SHP77 treated with DMSO at 0.1 percent for 48 hours (cell line): ENCODE data around the gene SMAD3.

Experiments
- DNase-seq: peaks from one replicate; lab custom pipeline; 2025; lab: John Stamatoyannopoulos, UW

The SMAD3 gene

DNA sequence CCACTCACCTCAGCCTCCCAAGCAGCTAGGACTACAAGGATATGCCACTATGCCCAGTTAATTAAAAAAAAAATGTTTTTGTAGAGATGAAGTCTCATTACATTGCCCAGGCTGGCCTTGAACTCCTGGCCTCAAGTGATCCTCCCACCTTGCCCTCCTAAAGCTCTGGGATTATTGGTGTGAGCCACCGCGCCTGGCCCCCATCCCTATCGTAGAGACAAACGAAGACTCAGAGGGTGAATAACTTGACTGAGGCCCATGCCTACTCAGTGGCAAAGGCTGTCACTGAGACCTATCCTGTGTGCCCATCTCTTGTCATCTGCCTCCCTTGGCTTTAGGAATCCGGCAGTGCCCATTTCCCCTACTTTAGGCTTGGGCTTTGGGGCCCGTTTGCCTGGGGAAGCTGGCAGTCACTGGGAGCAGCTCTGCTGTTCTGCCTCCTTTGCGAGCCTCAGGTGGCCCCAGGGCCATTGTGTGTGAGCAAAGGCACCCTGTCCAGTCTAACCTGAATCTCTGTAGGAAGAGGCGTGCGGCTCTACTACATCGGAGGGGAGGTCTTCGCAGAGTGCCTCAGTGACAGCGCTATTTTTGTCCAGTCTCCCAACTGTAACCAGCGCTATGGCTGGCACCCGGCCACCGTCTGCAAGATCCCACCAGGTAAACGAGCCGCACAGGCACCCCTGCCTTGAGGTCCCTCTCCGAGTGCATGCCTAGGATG lies 119.0 kb downstream of the SMAD3 start:
- DNase-seq: no peak

DNA sequence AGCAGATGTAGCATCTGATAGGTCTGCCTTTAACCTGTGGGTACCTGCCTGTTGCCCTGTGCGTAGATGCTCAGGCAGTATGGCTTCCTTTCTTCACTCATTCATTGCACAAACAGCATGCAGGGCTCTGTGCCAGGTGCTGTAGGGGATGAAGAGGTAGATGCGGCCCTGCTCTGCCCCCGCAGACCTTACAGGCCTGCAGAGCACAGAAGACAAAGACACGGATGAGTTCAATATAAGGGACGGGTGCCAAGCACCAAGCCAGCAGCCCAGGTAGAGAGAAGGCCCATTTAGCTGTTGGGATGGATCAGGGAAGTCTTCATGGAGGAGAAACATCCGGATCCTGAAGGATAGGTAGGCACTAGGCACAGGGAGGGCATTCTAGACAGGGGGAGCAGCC lies 119.6 kb downstream of the SMAD3 start:
- DNase-seq: no peak

DNA sequence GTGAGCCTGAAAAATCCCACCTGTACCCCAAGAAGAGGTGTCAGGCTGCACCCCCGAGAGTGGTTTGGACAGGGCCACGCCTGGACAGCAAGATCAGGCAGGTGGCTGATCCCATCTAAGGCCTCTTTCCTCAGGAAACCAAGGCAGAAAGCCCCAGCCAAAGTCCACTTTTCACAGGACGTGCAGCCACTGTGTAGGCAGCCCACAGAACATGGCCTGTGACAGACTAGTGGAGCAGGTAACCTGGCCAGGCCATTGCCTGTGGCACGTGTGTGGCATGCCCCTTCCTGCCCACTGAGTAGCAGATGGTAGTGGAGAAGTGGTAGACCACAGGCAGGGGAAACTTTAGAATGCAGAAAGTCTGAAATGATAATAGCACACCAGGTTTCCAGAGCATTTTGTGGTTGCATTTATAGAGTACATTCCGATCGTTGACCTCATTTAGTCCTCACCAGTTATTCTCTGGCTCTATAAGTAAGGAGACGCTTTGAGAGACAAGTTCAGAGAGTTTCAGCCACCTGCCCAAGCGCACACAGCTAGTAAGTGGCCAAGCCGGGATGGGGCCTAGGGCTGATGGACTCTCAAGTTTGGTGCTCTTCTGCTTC lies 120.3 kb downstream of the SMAD3 start:
- DNase-seq: no peak

DNA sequence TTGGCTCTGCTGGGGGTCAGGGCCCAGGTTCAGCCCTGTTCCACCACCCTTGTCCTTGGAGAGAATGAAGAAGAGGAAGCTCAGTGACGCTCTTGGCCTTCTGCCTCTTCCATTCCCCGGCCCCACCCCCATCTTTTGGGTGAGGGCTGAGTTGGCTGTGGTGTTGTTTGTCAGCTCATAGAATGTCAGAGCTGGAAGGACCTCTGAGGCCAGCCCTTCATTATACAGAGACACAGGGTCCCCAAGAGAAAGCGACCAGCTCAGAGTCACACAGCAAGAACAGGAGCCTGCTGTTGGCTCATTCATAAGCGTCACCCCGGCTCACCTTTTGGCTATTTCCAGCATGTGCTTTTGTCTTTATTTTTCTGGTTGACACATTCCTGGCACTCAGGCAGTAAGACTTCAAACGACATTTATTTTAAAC lies 120.8 kb downstream of the SMAD3 start:
- DNase-seq: no peak

DNA sequence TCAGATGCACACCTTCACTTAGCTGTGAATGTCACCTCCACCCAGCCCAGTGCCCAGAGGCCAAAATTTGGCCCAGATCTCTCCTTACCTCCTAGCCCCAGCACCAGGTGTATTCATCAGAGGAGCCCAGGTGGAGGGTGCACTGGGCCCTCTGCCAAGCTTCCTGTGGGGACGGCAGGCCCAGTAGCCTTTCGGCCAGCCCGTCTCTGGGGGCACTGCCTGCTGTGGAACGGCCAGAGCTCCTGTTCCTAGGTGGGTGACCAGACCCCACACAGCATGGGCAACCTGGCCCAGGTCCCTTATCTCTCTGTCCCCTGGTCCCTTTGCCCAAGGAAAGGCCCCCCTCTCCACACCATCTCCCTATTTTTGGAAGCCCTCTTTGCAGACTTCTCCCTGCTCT lies 121.3 kb downstream of the SMAD3 start:
- no peak for DNase-seq

DNA sequence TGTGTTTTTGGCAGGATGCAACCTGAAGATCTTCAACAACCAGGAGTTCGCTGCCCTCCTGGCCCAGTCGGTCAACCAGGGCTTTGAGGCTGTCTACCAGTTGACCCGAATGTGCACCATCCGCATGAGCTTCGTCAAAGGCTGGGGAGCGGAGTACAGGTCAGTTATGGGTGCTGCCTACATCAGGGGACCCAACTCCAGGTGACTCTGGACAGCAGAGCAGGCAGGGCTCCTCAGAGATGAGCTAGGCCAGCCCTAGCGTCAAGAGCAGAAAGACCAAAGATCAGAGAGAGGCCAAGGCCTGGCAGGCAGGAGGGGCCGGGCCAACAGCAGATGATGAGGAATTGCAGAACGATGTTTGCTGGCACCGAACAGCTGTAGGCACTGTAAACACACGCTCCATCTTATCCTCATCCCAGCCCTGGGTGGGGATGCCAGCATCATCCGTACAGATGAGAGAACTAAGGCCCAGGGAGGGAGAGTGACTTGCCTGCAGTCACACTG lies 122.0 kb downstream of the SMAD3 start:
- no peak for DNase-seq

DNA sequence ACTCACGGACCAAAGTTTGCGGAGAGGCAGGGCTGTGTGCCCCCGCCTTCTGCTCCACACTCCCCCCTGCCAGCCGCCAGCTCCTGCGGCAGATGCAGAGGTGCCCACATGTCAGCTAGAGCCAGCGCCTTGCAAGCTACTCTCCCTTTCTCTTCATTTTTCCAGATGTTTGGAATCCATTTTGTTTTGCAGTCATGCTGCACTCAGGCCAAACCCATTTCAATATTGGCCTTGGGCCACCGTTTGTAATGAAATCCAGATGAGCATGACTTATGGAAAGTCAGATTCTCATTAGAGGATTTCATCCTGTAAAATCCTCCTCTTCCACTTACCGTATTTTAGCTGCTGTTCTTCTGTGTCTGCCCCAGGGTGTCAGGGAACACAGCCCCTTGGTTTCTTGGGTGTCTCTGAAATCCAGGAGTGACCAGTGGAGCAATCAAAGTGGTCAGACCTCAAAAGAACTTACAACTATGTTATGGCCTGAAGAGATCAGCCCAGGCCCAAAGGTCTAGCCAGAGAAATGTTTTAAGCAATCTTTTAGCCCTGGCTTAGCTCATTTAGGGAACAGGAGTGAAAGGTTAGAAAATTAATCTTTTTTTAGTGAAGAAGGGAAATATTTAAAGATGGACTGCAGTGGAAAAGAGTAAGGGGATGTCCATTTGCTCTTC lies 123.3 kb downstream of the SMAD3 start:
- no peak for DNase-seq

DNA sequence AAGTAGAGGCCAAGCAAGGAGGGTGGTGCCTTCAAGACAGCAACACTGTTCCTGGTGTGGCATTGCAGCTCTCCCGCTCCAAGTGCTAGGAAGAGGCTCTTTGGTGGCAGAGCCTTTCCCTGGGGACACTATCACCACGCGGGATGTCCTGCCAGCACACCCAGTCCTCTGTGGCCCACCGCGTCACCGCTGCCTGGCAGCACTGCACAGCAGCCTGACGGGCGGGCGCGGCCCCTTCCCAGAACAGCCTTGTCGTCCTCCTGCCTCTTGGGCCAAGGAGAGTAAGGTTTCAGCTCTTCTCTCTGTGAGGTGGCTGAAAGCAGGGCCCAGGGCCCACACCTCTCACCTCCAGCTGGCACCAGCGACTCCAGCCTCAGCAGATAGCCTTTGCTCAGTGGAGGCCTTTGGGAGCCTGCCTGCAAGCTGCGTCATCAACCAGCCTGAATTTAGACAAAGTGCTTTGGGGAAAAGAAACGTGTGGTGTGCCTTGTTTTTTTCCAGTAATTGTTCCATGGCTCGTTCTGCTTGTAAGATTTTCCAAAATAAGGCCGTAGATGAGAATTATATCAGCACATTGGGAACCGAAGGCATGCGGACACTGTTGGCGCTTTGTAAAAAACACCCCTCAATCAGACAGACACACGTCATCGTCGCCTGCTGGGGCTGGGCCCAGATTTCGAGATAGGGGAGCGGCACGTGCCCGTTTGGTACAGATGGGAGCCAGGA lies 124.1 kb downstream of the SMAD3 start:
- no peak for DNase-seq

DNA sequence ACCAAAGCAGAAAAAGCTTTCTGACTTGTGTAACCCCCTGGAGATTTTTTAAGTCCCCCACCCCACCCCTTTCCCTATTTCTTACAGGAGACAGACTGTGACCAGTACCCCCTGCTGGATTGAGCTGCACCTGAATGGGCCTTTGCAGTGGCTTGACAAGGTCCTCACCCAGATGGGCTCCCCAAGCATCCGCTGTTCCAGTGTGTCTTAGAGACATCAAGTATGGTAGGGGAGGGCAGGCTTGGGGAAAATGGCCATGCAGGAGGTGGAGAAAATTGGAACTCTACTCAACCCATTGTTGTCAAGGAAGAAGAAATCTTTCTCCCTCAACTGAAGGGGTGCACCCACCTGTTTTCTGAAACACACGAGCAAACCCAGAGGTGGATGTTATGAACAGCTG lies 124.9 kb downstream of the SMAD3 start:
- no peak for DNase-seq

DNA sequence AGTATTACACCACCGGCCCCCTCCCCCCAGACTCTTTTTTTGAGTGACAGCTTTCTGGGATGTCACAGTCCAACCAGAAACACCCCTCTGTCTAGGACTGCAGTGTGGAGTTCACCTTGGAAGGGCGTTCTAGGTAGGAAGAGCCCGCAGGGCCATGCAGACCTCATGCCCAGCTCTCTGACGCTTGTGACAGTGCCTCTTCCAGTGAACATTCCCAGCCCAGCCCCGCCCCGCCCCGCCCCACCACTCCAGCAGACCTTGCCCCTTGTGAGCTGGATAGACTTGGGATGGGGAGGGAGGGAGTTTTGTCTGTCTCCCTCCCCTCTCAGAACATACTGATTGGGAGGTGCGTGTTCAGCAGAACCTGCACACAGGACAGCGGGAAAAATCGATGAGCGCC lies 125.4 kb downstream of the SMAD3 start:
- DNase-seq: no peak

DNA sequence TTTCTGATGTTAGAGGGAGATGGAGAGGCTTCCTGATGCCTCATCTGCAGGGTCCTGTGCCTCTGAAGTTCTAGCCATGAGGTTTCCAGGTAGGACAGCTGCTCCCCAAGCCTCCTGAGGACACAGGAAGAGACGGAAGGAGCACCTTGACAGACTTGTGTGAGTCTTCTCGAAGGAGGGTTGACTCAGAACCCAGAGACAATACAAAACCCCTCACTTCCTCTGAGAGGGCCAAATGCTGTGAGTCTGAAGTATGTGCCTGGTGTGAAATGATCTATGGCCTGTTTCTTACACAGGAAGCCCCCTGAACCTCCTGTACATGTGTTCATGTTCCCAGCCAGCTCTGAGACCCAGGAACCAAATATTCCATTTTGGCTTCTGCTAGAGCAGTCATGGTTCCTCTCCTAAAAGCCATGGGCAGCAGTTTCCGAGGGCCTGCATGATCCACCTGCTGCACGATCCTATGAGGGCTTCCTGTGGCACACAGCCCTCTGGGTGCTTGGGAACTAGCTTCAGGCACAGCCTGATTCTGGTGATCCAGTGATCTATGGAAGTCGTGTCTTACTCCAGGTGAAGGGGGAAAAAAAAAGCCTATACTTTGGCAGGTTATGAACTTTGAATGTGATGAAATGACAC lies 126.9 kb downstream of the SMAD3 start:
- no peak for DNase-seq

DNA sequence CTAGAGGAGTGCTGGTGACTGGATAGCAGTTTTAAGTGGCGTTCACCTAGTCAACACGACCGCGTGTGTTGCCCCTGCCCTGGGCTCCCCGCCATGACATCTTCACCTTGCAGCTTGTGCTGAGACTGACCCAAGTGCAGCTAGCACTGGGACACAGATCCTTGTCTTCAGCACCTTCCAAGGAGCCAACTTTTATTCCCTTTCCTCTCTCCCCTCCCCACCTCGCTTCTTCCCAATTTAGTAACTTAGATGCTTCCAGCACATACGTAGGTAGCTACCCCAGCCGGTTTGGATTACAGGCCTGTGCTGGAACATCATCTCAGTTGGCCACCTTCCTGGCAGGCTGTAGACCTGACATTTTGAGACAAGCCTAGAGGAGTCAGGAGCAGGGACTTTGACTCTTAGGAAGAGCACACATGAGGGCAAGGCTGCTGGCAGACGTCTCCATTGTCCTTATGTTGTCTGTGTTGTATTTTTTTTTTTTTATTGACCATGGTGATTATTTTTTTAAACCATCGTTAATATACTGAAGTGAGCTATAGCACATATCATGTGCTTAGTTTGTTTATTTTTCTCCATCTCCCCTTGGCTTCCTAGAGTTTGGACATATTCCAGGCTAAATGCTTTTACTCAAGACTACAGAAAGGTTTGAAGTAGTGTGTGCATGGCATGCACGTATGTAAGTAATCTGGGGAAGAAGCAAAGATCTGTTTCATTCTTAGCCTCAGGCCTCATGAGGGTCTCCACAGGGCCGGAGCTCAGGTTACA lies 128.0 kb downstream of the SMAD3 start:
- no peak for DNase-seq

DNA sequence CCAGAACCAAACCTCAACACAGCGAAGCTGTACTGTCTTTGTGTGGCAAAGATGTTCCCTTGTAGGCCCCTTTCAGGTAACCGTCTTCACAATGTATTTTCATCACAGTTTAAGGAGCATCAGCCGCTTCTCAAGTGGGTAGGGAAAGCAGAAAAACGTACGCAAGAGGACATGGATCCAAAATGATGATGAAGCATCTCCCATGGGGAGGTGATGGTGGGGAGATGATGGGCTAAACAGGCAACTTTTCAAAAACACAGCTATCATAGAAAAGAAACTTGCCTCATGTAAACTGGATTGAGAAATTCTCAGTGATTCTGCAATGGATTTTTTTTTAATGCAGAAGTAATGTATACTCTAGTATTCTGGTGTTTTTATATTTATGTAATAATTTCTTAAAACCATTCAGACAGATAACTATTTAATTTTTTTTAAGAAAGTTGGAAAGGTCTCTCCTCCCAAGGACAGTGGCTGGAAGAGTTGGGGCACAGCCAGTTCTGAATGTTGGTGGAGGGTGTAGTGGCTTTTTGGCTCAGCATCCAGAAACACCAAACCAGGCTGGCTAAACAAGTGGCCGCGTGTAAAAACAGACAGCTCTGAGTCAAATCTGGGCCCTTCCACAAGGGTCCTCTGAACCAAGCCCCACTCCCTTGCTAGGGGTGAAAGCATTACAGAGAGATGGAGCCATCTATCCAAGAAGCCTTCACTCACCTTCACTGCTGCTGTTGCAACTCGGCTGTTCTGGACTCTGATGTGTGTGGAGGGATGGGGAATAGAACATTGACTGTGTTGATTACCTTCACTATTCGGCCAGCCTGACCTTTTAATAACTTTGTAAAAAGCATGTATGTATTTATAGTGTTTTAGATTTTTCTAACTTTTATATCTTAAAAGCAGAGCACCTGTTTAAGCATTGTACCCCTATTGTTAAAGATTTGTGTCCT lies 129.0 kb downstream of the SMAD3 start:
- DNase-seq: no peak

DNA sequence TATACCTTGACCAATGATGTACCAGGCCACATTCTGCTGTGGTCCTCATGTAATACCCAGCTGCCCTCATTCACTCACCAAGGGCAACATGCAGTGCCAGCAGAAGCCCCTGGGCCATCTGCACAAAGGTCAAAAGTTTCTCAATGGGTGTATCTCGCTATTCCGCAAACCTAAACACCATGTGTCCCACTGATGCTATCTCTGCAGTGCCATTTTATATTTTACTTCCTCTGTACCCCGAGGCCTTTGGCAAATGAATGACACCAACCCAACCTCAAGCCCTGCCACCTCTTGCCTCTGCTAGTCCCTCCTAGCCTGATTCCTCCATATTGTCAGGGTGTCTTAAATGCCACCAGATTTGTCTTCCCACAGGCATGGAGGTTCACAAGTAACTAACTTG lies 129.9 kb downstream of the SMAD3 start:
- no peak for DNase-seq

DNA sequence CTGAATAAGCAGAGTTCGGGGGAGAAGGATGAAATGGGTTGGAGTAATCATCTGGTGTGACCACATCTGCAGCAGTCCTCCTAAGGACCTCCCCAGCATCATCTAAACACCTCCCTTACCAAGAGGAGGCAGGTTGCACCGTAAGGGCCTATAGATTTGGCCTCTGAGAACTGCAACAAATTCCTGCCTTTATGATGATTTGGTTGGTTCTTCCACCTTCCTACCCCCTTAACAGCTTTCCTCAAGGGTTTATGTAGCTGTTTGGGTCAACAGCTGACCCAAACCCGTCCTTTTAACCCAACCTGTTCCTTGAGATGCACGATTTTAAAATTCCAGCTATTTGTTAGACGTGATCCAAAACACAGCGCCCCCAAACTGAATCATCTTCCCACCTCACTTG lies 130.8 kb downstream of the SMAD3 start:
- DNase-seq: no peak

DNA sequence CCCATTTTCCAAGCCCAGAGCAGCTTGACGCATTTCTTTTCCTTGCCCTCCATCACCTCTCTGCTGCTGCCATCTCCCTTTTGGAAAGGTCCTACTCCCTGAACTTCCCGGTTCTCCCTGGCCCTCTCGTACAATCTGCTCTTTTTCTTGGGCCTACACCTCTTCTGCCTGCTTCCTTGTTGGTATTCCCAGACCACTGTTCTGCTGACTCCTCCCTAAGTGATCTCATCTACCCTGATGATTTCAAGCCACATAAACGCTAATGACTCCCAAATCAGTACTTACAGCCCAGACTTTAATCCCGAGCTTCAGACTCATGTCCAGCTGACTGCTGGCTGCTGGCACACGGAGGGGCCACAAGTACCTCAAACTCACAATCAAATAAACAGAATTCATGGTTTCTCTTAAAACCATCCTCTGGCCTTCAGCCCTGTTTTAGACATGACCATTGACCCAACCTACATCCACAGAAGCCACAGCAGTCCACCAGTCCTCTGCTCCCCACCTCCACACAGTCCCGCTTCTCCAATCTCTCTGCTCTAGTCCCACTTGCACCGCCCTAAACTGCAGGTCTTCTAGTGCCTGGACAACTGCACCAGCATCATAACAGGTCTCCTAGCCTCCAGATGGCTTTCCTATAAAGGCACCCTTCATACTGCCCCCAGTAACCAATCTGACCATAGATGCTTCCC lies 131.4 kb downstream of the SMAD3 start:
- DNase-seq: no peak

DNA sequence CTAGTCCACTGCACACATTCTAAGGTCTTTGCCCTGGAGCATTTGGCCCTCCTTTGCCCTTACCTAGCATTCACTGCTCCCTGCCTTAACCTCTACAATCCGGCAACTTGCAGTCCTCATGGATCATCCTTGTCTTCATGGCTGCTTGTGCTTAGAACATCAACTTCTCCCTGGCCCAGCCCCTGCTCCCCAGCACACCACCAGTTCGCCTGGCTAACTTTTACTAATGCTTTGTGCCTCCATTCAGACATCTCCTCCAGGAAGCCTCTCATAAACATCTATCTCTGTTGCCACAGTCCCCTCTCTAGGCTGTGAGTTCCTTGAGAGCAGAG lies 131.9 kb downstream of the SMAD3 start:
- DNase-seq: no peak

DNA sequence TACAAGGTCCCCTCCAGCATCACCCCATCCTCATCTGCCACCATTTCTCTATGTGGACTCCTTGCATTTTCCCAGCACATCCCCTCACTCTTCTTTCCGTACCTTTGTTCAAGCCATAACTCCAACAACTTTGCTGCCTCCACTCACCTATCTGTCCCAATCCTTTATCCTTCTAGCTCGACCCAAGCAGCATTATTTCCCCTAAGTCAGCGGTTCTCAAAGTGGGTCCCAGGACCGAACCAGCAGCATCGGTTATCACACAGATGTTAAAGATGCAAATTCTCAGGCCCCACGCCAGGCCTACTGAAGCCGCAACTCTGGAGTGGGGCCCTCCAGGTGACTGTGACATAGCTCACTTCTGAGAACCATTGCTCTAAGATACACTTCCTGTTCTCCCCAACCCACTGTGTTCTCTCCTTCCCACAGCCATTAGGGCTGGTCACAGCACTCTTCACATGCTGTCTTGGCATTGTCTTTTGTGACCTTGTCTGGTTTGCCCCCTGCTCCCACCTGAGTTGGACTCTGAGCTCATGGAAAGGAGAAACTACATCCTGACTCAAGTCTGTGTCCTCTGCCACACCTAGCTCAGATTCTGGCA lies 132.9 kb downstream of the SMAD3 start:
- DNase-seq: no peak

DNA sequence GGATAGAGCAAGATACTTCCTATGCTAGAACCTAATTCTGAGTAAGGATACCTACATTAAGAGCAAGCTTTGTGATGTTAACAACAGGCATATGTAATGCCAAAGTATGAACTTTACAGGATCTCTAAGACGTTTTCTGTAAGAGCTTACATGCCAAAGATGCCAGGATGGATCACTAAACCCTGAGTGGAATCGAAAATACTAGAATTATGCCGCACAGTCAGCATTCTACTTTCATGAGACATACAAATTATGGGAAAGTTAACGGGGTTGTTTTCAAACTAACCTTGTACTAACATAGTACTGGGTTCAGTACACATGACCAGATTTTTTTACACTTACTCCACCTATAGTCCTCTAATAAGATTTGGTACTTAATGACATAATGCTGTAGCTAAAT lies 134.0 kb downstream of the SMAD3 start:
- no peak for DNase-seq
